GM18526 (cell line): ENCODE data around the gene DHX34.

Experiments used
- POLR2A ChIP-seq: IDR thresholded peaks from 3 replicates; pipeline ENCODE4 v1.6.1; 2011; ENCODE audit not compliant: insufficient read length; ENCODE audit errors: extremely low read depth

DHX34 gene

DNA sequence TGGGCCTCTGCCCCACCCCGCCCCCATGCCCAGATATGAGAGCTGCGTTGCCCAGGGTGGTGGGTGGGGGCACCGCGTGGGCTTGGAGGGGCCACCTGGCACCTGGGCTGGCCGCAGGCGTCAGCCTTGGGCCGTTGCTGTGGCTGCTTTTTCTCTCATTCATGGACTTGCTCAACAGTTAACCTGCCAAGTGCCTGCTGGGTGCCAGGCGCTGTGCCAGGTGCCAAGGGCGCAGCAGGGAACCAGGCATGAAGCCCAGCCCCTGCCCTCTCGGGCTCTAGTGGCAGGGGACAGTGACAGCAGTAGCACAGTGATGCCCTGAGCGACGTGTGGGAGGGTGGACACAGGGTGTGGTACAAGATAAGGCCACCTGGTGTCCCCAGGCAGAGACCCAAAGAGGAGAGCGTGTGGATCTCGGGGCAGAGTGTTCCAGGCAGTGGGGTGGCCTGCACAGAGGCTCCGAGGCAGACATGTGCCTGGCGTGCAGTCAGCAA, 28.1 kb downstream of the DHX34 start:
- no peak for TF ChIP-seq POLR2A

- TF ChIP-seq POLR2A, result no peak
Observed at GRCh38 chr19:47377801-47378200, 28.7 kb downstream of the DHX34 start.

DNA sequence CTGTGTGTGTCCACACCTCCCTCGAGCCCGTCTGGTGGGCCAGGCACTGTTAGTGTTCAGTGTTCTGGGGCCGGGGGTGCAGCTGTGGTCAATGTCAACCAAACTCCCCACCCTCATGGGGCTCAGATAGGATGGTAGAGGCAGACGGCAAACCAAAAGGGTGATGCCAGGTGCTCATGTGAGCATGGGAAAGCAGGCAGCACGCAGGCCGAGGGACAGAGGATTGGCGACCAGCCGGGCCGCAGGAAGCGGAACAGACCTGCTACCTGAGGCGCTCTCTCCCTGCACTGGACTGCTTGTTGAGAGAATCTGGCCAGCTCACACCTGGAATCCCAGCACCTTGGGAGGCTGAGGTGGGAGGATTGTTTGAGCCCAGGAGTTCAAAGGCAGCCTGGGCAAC, 29.1 kb downstream of the DHX34 start:
- TF ChIP-seq POLR2A, result no peak

- TF ChIP-seq POLR2A, result no peak
Observed at GRCh38 chr19:47379381-47379938, 30.3 kb downstream of the DHX34 start.

DNA sequence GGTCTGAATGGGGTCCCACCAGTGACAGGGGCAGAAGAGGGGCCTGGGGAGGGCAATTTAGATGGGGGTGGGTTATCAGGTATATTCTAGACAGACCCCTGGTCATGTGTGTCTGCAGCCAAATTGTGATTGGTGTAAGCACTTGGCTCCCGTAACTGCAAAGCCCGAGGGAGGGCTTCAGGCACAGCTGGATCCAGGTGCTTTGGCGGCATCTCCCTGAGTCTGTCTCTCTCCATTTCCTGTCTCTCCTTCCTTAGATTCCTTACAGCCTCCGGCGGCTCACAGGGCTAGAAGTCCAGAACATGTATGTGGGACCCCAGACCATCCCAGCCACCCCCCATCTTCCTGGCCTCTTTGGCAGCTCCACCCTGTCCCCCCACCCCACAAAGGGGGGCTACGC, 31.4 kb downstream of the DHX34 start:
- TF ChIP-seq POLR2A, result no peak

GRCh38 chr19:47381121-47381520, 32.0 kb downstream of the DHX34 start:
- TF ChIP-seq POLR2A, result no peak

DNA sequence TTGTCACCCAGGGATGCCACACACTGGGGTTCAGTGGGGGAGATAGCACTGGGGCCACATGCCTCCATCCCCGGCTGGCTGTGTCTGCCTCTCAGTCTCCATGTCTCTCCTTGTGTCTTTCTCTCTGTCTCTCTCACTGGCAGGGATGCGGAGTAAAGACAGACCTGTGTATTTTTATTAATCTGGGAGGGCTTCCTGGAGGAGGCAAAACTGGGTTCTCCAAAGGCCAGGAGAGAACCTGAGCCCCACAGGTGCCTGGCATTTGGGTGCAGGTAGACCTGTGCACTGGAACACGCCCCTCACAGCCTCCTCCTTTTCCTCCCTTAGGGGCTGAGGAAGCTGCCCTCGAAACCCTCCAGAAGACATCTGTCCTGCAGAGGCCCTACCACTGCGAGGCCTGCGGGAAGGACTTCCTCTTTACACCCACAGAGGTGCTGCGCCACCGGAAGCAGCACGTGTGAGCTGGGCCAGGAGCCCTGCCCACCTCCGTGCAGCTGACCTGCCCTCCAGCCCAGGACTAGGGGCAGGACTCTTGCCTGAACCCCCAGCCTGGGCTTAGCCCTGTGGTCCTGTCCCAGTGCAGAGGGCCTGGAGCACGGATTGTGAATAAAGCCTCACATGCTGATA, 32.7 kb downstream of the DHX34 start:
- no peak for TF ChIP-seq POLR2A

GRCh38 chr19:47389150-47389556, 40.0 kb downstream of the DHX34 start:
- no peak for TF ChIP-seq POLR2A

GRCh38 chr19:47390533-47391488, 41.7 kb downstream of the DHX34 start:
- no peak for TF ChIP-seq POLR2A

DNA sequence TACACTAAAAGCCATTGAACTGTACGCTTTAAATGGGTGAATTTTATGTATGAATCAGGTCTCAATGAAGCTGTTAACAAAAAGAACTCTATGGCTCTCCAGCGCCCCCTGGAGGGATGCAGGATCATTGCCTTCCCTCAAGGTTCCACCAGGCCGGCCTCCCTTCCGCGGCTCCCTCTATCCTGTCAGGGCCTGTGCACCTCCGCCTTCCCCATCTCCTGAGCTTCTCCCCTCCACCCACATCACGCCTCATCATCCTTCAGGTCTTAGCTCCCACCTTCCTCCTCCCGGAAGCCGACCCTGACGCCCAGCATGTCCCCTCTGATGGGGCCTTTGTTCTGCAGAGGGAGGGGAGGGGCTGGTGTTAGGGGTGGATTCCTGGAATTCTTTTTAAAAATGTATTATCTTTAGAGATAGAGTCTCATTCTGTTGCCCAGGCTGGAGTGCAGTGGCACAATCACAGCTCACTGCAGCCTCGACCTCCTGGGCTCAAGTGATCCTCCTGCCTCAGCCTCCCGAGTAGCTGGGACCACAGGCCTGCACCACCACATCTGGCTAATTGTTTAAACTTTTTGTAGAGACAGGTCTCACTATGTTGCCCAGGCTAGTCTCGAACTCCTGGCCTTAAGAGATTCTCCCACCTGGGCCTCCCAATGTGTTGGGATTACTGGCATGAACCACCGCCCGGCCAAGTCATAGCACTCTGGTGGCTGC, 42.6 kb downstream of the DHX34 start:
- no peak for TF ChIP-seq POLR2A

- no peak for TF ChIP-seq POLR2A
Observed at GRCh38 chr19:47398707-47399597, 49.8 kb downstream of the DHX34 start.

DNA sequence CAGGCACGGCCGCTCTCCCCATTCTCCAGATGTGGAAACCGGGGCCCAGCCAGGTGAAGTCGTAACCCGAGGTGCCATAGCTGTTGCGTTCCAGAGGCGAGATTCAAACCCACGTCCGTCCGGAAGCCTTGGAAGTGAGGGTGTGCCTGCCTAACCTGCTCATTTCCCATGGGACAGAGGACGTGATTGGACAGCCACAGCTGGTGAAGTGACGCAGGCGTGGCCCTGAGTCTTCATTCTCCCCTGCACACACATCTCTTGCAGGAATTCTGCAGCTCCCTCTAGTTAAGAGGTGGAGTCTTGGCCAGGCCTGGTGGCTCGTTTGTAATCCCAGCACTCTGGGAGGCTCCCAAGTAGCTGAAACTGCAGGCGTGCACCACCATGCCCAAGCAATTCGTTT, 53.4 kb downstream of the DHX34 start:
- no peak for TF ChIP-seq POLR2A

GRCh38 chr19:47404334-47405196, 55.5 kb downstream of the DHX34 start:
- no peak for TF ChIP-seq POLR2A
